CD14-positive monocyte (primary cell): Measurements from ENCODE around the gene MGAM2. TPM values are rescaled to one million over a fixed set of nuclear protein-coding genes. Genes with fewer than 3 reads are reported as not detected.
"Not testable (repeated sequence)": the region's sequence is repeated elsewhere in the genome, so short reads cannot be mapped to it uniquely, and the experiment has no call there.

Source experiments
- DNase-seq, 3 donors: peaks; one replicate each; pipeline ENCODE4 v3.0.0-alpha.2; 2011 to 2022
- H2AFZ ChIP-seq: 2 replicates; pipeline ENCODE4 v1.6.0; 2012; ENCODE audit warnings: mild to moderate bottlenecking, low read depth, low read length, inconsistent platforms; ENCODE audit not compliant: insufficient read depth, poor library complexity, severe bottlenecking
- H3K27ac ChIP-seq, 2 donors: 1 replicate in 1 of 2; 2 replicates in 1 of 2; pipeline ENCODE4 v1.5.1; 2012 to 2013; ENCODE audit warnings: low read length in 2 of 2, control low read depth in 1 of 2, inconsistent platforms in 1 of 2, low read depth in 1 of 2, mild to moderate bottlenecking in 1 of 2
- H3K27me3 ChIP-seq, 2 donors: one replicate each; pipeline versions ENCODE4 v1.6.0 to v1.6.1; 2011 to 2013; ENCODE audit warnings: low read length in 2 of 2; ENCODE audit not compliant: control insufficient read depth in 2 of 2, insufficient read depth in 2 of 2
- H3K36me3 ChIP-seq, 2 donors: replicated peaks in 1 of 2; 1 replicate in 1 of 2; 2 replicates in 1 of 2; pipeline versions ENCODE4 v1.5.1 to v1.6.1; 2012 to 2013; ENCODE audit warnings: low read length in 2 of 2, control low read depth in 1 of 2, inconsistent platforms in 1 of 2, mild to moderate bottlenecking in 1 of 2; ENCODE audit not compliant: insufficient read depth in 2 of 2, control insufficient read depth in 1 of 2
- H3K4me1 ChIP-seq, 2 donors: 1 replicate in 1 of 2; 2 replicates in 1 of 2; pipeline versions ENCODE4 v1.5.1 to v1.6.1; 2012 to 2013; ENCODE audit warnings: low read length in 2 of 2, control low read depth in 1 of 2, inconsistent platforms in 1 of 2, mild to moderate bottlenecking in 1 of 2, moderate library complexity in 1 of 2; ENCODE audit not compliant: insufficient read depth in 2 of 2, control insufficient read depth in 1 of 2
- H3K4me2 ChIP-seq: replicated peaks from 2 replicates; pipeline ENCODE3; 2012; ENCODE audit warnings: low read length, moderate library complexity, mild to moderate bottlenecking; ENCODE audit not compliant: poor library complexity, severe bottlenecking; ENCODE audit errors: extremely low read depth
- H3K4me3 ChIP-seq, 3 experiments: fragments of 200-600 bp in 1 of 3; sonication (generic) in 1 of 3; replicated peaks in 1 of 3; 1 replicate in 2 of 3; 2 replicates in 1 of 3; pipeline ENCODE4 v1.5.1; 2011 to 2013; ENCODE audit warnings: low read length in 3 of 3, mild to moderate bottlenecking in 3 of 3, control low read depth in 2 of 3, low read depth in 2 of 3, inconsistent platforms in 1 of 3, moderate library complexity in 1 of 3
- H3K79me2 ChIP-seq: 2 replicates; pipeline ENCODE4 v1.6.0; 2012; ENCODE audit warnings: mild to moderate bottlenecking, control low read depth, inconsistent platforms, low read length, moderate library complexity; ENCODE audit not compliant: insufficient read depth
- H3K9ac ChIP-seq: 2 replicates; pipeline ENCODE4 v1.6.0; 2017; ENCODE audit warnings: low read length, mild to moderate bottlenecking; ENCODE audit not compliant: insufficient read depth, poor library complexity, severe bottlenecking
- H3K9me3 ChIP-seq, 2 donors: replicated peaks in 1 of 2; 1 replicate in 1 of 2; 2 replicates in 1 of 2; pipeline versions ENCODE4 v1.5.1 to v1.6.1; 2012 to 2013; ENCODE audit warnings: low read length in 2 of 2, control low read depth in 1 of 2; ENCODE audit not compliant: control insufficient read depth in 1 of 2, insufficient read depth in 1 of 2
- H4K20me1 ChIP-seq: 2 replicates; pipeline ENCODE4 v1.6.0; 2012; ENCODE audit warnings: mild to moderate bottlenecking, low read length, control low read depth, moderate library complexity; ENCODE audit not compliant: insufficient read depth
- H3K27ac Mint-ChIP-seq, 7 donors: one replicate each; pipeline ENCODE4 v1.8.0; 2020; ENCODE audit warnings: mild to moderate bottlenecking in 7 of 7, mixed read lengths in 7 of 7, moderate library complexity in 6 of 7, inconsistent platforms in 2 of 7
- H3K27me3 Mint-ChIP-seq, 3 donors: one replicate each; pipeline ENCODE4 v1.8.0; 2021 to 2022; ENCODE audit warnings: low read depth in 3 of 3, mild to moderate bottlenecking in 3 of 3, mixed read lengths in 3 of 3, moderate library complexity in 3 of 3, inconsistent platforms in 1 of 3
- H3K36me3 Mint-ChIP-seq, 2 donors: one replicate each; pipeline ENCODE4 v1.8.0; 2020; ENCODE audit warnings: mixed read lengths in 2 of 2, inconsistent platforms in 1 of 2, mild to moderate bottlenecking in 1 of 2
- H3K4me1 Mint-ChIP-seq: one replicate; pipeline ENCODE4 v1.8.0; 2020; ENCODE audit warnings: mild to moderate bottlenecking, mixed read lengths
- H3K4me3 Mint-ChIP-seq, 2 donors: one replicate each; pipeline ENCODE4 v1.8.0; 2020; ENCODE audit warnings: mild to moderate bottlenecking in 2 of 2, mixed read lengths in 2 of 2, moderate library complexity in 1 of 2
- H3K9me3 Mint-ChIP-seq, 7 donors: one replicate each; pipeline ENCODE4 v1.8.0; 2020 to 2022; ENCODE audit warnings: mixed read lengths in 7 of 7, mild to moderate bottlenecking in 6 of 7, moderate library complexity in 6 of 7, inconsistent platforms in 2 of 7
- WGBS: methylation state at CpG from one replicate; pipeline ENCODE4 v1.1.5; 2013; ENCODE audit warnings: missing lambda C conversion rate; ENCODE audit not compliant: insufficient coverage; 5-methylcytosine and 5-hydroxymethylcytosine counted together
- intact Hi-C, 2 donors: fragments of 100-400 bp; cut with micrococcal nuclease; formaldehyde crosslinking; loops; one replicate each; pipeline versions ENCODE4 v1.15.0 to v1.15.1; 2023
- polyA plus RNA-seq, 3 donors: library from polyadenylated mRNA; depleted of rRNA in 1 of 3; unstranded in 2 of 3; stranded (reverse) in 1 of 3; fragments of 300-500 nt in 2 of 3; fragments of >200 nt in 1 of 3; fragmentation: Illumina TruSeq in 2 of 3; gene quantifications; 1 replicate in 2 of 3; 2 replicates in 1 of 3; pipeline ENCODE4 v1.2.3, GENCODE V29; 2012 to 2021
- TF ChIP-seq, protein P1 (sequence below): fragments of 200-600 bp; IDR thresholded peaks from one replicate; pipeline ENCODE4 v1.8.0; 2022; ENCODE audit warnings: antibody characterized with exemption, mild to moderate bottlenecking

Gene MGAM2
- polyA plus RNA-seq, 3 donors, result 0.08 TPM; not detected in 2

DNA sequence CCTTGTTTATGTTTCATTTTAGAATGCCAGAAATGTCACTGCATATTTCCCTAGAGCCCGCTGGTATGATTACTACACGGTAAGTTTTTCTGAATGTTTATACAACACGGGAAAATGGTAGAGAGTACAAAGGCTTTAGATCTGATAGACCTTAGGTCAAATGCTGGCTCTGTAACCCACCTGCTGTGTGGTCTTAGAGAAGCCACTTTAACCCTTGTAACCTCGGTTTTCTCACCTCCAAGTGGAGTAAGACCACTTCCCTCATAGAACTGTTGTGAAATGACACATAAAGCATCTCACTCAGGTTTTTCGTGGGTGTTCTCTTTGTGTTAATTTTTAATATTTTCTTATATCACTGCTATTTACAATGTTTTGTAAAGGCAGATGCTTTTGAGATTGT, 13.9 kb upstream of the MGAM2 start:
- peaks cover 10 to 26% of the 10 kb centered on the region in 2 donors for H3K36me3 Mint-ChIP-seq
- no peaks in the 10 kb centered on the region for H3K9me3 Mint-ChIP-seq
- Histone ChIP-seq H3K4me1 (peaks cover 7 to 24% of the 10 kb centered on the region in 2 donors), H3K4me3 (no peak overlapping the region), H3K4me2 (no peak overlapping the region), H4K20me1 (no peaks in the 10 kb centered on the region), H3K36me3 (no peaks in the 10 kb centered on the region), H3K27ac (no peak overlapping the region), H3K9ac (no peak overlapping the region), H2AFZ (no peak overlapping the region), H3K27me3 (no peaks in the 10 kb centered on the region), H3K79me2 (no peaks in the 10 kb centered on the region), H3K9me3 (no peaks in the 10 kb centered on the region)
- no peak for DNase-seq
- H3K27me3 Mint-ChIP-seq, result peaks cover 0 to 2% (median 0%) of the 10 kb centered on the region in 3 donors
- H3K27ac Mint-ChIP-seq, result no peak overlapping the region
- intact Hi-C loops, result no loop called here
- H3K4me1 Mint-ChIP-seq, result peaks cover 32% of the 10 kb centered on the region
- no CpG with 5 or more reads among the region's 5 CpGs for whole genome bisulfite sequencing
- no peak overlapping the region for H3K4me3 Mint-ChIP-seq
- TF ChIP-seq, protein P1, sequence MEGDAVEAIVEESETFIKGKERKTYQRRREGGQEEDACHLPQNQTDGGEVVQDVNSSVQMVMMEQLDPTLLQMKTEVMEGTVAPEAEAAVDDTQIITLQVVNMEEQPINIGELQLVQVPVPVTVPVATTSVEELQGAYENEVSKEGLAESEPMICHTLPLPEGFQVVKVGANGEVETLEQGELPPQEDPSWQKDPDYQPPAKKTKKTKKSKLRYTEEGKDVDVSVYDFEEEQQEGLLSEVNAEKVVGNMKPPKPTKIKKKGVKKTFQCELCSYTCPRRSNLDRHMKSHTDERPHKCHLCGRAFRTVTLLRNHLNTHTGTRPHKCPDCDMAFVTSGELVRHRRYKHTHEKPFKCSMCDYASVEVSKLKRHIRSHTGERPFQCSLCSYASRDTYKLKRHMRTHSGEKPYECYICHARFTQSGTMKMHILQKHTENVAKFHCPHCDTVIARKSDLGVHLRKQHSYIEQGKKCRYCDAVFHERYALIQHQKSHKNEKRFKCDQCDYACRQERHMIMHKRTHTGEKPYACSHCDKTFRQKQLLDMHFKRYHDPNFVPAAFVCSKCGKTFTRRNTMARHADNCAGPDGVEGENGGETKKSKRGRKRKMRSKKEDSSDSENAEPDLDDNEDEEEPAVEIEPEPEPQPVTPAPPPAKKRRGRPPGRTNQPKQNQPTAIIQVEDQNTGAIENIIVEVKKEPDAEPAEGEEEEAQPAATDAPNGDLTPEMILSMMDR, result no peak

DNA sequence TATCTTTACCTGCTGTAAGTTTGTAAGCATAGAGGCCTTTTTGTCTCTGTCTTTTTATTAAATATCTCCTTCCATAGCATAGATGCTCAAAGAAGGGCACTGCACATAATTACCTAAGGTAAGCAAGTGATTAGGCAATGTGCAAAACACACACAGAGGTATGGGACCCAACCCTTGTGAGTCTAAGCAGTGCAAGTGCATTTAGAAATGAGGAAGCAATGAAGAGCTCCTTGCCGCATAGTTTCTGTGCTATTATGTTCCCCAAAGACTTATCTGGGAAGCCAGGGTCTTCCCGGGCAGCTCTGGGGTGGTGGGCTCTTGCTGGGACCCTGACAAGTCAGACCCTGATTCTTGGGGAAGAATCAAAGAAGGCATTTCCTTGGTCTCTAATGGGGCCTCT, 13.5 kb upstream of the MGAM2 start:
- H3K4me3 Mint-ChIP-seq, result no peak overlapping the region
- H3K36me3 Mint-ChIP-seq, result peaks cover 12 to 25% of the 10 kb centered on the region in 2 donors
- Histone ChIP-seq H3K4me1 (peaks cover 7 to 25% of the 10 kb centered on the region in 2 donors), H4K20me1 (no peaks in the 10 kb centered on the region), H3K79me2 (no peaks in the 10 kb centered on the region), H3K9me3 (no peaks in the 10 kb centered on the region), H3K4me3 (no peak overlapping the region), H3K4me2 (no peak overlapping the region), H3K27me3 (no peaks in the 10 kb centered on the region), H2AFZ (no peak overlapping the region), H3K9ac (no peak overlapping the region), H3K27ac (no peak overlapping the region), H3K36me3 (no peaks in the 10 kb centered on the region)
- WGBS, result 0% methylated on average over 1 of the region's 2 CpGs
- H3K27ac Mint-ChIP-seq, result peak overlapping the region in 5 of 7 donors; percentile 40 to 72 (median 64)
- intact Hi-C loops, result no loop called here
- H3K27me3 Mint-ChIP-seq, result peaks cover 0 to 2% (median 0%) of the 10 kb centered on the region in 3 donors
- no peaks in the 10 kb centered on the region for H3K9me3 Mint-ChIP-seq
- DNase-seq, result peak; percentile 6 to 39 (median 31)
- TF ChIP-seq, protein P1, result no peak
- H3K4me1 Mint-ChIP-seq, result peaks cover 36% of the 10 kb centered on the region

DNA sequence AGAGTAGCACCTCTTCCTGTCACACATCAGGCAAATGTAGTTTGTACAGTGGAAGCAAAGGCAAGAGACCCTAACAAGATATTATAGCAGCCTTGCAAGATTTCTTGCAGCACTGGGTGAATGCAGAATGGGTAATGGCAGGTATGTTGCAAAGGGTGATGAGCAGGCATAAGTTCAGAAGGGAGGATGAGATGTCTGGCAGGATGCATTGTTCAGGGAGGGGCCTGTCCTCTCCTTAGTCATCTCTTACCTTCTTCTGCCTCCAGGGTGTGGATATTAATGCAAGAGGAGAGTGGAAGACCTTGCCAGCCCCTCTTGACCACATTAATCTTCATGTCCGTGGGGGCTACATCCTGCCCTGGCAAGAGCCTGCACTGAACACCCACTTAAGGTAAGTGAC, 12.2 kb upstream of the MGAM2 start:
- H3K9ac ChIP-seq, H4K20me1 ChIP-seq, H3K27me3 ChIP-seq, H3K4me3 ChIP-seq, H3K36me3 ChIP-seq, H3K27me3 Mint-ChIP-seq, H3K4me3 Mint-ChIP-seq, H2AFZ ChIP-seq, intact Hi-C loops, H3K9me3 ChIP-seq, H3K79me2 ChIP-seq, H3K9me3 Mint-ChIP-seq, DNase-seq, H3K27ac Mint-ChIP-seq, H3K4me2 ChIP-seq, H3K27ac ChIP-seq: not testable (repeated sequence)
- no CpG with 5 or more reads among the region's 1 CpG for WGBS
- peaks cover 19 to 38% of the 10 kb centered on the region in 2 donors for H3K4me1 ChIP-seq
- Mint-ChIP-seq H3K4me1 (peaks cover 44% of the 10 kb centered on the region), H3K36me3 (peaks cover 10 to 23% of the 10 kb centered on the region in 2 donors)
